ENCODE results near the gene PDZD2.

DNA sequence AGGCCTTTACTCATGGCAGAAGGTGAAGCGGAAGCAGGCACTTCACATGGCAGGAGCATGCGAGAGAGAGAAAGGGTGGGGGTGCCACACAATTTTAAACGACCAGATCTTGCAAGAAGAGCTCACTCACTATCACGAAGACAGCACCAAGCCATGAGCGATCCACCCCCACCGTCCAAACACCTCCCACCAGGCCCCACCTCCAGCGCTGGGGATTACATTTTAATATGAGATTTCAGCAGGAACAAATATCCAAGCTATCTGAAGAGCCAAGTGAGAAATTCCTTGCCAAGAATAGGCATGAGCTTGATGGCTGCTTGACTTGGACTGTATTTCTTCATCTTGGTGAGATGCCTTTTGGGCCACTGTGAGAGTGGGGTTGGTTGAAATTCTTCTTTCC, 88.0 kb downstream of the PDZD2 start:
- TF ChIP-seq, protein P1, sequence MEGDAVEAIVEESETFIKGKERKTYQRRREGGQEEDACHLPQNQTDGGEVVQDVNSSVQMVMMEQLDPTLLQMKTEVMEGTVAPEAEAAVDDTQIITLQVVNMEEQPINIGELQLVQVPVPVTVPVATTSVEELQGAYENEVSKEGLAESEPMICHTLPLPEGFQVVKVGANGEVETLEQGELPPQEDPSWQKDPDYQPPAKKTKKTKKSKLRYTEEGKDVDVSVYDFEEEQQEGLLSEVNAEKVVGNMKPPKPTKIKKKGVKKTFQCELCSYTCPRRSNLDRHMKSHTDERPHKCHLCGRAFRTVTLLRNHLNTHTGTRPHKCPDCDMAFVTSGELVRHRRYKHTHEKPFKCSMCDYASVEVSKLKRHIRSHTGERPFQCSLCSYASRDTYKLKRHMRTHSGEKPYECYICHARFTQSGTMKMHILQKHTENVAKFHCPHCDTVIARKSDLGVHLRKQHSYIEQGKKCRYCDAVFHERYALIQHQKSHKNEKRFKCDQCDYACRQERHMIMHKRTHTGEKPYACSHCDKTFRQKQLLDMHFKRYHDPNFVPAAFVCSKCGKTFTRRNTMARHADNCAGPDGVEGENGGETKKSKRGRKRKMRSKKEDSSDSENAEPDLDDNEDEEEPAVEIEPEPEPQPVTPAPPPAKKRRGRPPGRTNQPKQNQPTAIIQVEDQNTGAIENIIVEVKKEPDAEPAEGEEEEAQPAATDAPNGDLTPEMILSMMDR (IDR thresholded peaks at IDR 0.05) = no peak
- no peak for TF ChIP-seq ZFX (IDR thresholded peaks at IDR 0.05; ENCODE audit: borderline replicate concordance)

Measured in 22Rv1 (cell line).